Head of caudate nucleus (tissue), 42 donors: ENCODE data around the gene SLC35F3.
"Not testable (repeated sequence)": the region's sequence is repeated elsewhere in the genome, so short reads cannot be mapped to it uniquely, and the experiment has no call there.

Experiments
- DNase-seq, 42 donors: peaks; one replicate each; pipeline versions ENCODE4 v3.0.0 to v3.0.0-alpha.2; 2020 to 2021; ENCODE audit warnings: mixed read lengths in 7 of 42
- intact Hi-C: fragments of 100-400 bp; cut with DNase I; formaldehyde crosslinking; loops from one replicate; pipeline ENCODE4 v1.15.0; 2022

The SLC35F3 gene

DNA sequence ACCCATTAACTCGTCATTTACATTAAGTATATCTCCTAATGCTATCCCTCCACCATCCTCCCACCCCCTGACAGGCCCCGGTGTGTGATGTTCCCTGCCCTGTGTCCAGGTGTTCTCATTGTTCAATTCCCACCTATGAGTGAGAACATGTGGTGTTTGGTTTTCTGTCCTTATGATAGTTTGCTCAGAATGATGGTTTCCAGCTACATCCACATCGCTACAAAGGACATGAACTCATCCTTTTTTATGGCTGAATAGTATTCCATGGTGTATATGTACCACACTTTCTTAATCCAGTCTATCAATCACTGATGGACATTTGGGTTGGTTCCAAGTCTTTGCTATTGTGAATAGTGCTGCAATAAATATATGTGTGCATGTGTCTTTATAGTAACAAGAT lies 217.2 kb downstream of the SLC35F3 start:
- DNase-seq, intact Hi-C loops: not testable (repeated sequence)

DNA sequence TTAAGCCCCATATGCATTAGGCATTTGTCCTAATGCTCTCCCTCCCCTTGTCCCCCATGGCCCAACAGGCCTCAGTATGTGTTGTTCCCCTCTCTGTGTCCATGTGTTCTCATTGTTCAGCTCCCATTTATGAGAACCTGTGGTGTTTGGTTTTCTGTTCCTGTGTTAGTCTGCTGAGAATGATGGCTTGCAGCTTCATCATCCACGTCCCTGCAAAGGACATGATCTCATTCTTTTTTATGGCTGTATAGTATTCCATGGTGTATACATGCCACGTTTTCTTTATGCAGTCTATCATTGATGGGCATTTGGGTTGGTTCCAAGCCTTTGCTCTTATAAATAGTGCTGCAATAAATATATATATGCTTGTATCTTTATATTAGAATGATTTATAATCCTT lies 218.1 kb downstream of the SLC35F3 start:
- intact Hi-C loops, DNase-seq: not testable (repeated sequence)

DNA sequence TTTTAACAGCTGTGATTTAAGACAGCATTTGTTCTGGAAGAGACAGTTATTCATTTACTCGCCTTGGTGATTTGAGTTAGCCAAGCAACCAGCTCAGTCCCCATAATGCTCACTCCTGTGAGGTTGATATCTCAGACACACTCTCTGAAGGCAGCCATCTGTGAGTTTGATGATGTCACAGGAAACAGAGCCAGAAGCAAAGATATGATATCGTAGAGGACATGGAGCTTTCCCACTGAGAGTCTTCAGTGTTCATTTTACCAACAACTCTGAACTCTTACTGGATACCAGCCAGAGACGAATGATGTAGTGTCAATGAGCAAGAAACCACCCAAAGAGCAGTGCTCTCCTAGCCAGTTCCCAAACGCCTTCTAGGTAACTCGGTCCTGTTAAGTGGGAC lies 219.4 kb downstream of the SLC35F3 start:
- intact Hi-C loops = no loop called here
- no peak for DNase-seq

DNA sequence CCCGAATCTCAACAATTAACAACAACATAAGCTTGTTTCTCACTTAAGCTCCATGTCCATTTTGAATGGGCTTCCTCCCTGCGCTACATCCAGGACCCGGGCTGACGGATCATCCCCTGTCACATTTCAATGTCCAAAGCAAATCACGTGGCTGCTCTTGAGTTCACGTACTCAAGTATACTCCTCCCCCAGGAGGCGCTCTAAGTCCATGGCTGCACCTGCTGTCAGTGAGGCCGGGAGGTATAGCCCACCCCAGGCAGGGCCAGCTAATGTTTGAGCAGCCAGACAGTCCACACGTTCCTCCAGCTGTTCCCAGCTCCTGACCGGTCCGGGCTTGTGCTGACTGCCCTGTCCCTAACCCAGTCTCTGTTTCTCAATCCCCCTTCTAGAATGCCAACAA lies 220.8 kb downstream of the SLC35F3 start:
- intact Hi-C loops = no loop called here
- peak in 2 of 42 donors; percentile 14 to 28 for DNase-seq

- intact Hi-C loops = no loop called here
- DNase-seq = peak in 3 of 42 donors; percentile 25 to 45 (median 29)
Measured at GRCh38 chr1:234125714-234126113, 221.2 kb downstream of the SLC35F3 start.

DNA sequence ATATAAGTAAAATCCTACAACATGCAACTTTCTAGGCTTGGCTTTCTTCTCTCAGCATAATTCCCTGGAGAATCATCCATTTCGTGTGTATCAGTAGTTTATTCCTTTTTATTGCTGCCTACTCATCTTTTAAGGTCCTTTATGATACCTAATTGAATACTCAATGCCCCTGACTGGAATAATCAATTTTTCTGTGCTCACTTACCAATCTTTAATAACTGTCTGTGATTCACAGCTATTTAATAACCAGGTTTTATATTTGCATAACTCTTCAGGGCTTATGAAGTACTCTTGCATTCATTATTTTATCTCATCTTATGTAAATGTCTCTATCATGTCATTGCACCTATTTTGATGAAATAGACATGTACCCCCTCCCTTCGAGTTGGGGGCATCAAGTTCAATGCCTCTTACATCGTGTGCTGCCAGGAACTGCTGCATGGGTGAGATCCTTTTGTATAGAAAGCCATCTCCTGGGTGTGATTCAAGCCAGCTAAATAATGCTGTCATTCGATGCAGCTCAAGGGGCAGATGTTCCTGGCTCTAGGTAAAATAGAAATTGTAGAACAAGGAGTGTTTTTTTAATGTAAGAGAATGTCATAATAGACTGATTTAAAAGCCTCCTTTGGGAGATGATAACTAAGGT lies 222.7 kb downstream of the SLC35F3 start:
- intact Hi-C loops = no loop called here
- peak in 4 of 42 donors; percentile 13 to 45 (median 28) for DNase-seq

DNA sequence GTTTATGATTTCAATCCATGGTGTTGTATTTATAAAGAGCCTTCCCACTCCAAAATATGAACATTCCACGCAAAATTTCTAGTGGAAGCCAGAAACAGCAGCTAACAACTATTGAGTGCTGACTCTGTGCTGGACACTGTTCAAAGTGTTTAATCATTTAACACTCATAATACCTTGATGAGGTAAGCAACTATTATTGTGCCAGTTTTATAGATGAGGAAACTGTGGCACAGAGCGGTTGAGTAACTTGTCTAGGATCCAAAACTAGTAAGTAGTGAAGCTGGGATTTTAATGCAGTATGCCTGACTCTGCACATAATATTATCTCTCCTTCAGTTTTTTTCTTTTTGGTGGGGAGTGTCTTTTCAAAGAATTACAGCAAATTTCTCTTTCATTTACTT lies 228.3 kb downstream of the SLC35F3 start:
- DNase-seq = no peak
- intact Hi-C loops = no loop called here

- no peak for DNase-seq
- intact Hi-C loops = no loop called here
Measured at GRCh38 chr1:234134878-234135277, 230.4 kb downstream of the SLC35F3 start.

DNA sequence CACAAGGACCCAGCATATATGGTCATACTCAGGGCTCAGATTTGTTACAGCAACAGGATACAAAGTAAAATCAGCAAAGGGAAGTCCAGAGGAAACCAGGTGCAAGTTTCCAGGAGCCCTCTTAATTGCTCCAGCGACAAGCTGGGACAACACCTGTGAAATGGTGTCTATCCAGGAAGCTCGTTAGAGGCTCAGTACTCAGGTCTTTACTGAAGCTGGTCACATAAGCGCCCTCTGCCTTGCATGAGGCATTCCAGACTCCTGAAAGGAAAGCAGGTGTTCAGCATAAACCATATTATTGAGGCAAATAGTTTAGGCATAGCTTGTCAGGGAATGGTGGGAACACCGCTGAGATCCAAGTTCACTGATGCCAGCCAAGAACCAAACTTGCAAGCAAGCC lies 231.0 kb downstream of the SLC35F3 start:
- intact Hi-C loops = no loop called here
- no peak for DNase-seq

- intact Hi-C loops = no loop called here
- DNase-seq = no peak
Measured at GRCh38 chr1:234136073-234136472, 231.6 kb downstream of the SLC35F3 start.

DNA sequence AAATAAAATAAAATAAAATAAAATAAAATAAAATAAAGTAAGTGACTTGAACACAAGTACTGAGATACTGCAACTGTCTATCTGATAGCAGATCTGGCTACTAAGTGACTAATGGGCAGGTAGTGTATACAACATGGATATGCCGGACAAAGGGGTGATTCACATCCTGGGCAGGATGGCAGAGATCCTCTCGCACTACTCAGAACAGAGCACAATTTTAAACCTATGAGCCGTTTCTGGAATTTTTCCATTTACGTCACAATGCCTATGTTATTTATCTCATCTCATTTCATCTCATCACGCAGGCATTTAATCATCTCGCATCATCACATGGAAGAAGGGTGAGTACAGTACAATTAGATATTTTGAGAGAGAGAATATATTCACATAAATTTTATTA lies 235.5 kb downstream of the SLC35F3 start:
- intact Hi-C loops = no loop called here
- no peak for DNase-seq

- intact Hi-C loops = no loop called here
- DNase-seq = no peak
Measured at GRCh38 chr1:234140388-234140787, 235.9 kb downstream of the SLC35F3 start.

- intact Hi-C loops = no loop called here
- DNase-seq = no peak
Measured at GRCh38 chr1:234141006-234141405, 236.5 kb downstream of the SLC35F3 start.

DNA sequence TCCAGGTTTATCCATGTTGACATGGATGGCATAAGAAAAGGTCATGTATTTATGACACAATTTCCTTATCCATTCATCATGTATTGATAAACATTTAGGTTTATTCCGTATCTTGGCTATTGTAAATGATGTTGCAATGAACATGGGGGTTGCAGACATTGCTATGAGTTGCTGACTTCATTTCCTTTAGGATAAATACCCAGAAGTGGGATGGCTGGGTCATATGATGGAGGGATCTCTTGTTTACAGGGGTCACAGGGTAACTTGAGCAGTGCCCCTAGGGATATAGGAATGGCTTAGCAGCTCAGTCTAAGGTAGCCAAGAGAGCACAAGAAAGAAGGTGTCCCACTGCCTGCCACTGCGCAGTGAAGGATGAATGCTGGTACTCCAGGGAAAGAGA lies 239.2 kb downstream of the SLC35F3 start:
- no peak for DNase-seq
- intact Hi-C loops = no loop called here

DNA sequence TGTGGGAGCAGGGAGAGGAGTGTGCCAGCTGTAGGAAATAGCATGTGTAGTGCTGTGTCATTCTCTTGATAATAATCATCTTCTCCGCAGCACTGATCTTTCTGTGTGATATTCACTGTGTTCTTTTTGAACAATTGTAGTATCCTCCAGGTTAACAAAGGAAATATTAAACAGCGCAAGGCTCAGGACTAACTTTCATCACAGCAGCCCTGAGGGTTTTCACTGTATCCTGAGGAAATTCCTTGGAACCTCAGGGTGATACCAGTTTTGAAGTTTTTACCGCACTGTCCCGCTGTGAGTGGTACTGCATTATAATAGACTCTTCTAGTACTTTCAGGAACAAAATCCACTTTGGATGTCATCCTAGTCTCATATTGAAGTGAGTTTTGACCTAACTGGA lies 240.4 kb downstream of the SLC35F3 start:
- DNase-seq = no peak
- intact Hi-C loops = no loop called here

DNA sequence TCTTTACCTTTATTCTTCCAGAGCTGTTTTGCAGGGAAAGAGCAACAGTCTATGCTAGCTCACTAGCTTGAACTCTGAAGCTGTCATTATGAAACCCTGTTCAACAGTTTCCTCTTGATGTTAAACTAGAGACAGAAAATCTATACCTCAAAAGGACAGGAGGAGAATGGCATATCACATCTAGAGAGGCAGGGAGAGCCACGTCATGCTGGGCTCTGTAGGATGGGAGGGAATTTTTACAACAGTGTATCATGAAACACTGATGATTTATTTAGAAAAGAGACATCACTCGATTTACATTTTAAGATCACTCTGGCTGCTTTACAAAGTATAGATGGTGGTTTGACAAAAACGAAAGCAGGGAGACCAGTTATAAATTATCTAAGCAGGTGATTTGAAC lies 243.9 kb downstream of the SLC35F3 start:
- no peak for DNase-seq
- intact Hi-C loops = no loop called here

- intact Hi-C loops = no loop called here
- DNase-seq = peak in 1 of 42 donors; percentile 29
Measured at GRCh38 chr1:234148816-234149215, 244.3 kb downstream of the SLC35F3 start.

- intact Hi-C loops = no loop called here
- peak in 1 of 42 donors; percentile 30 for DNase-seq
Measured at GRCh38 chr1:234149217-234149616, 244.7 kb downstream of the SLC35F3 start.

DNA sequence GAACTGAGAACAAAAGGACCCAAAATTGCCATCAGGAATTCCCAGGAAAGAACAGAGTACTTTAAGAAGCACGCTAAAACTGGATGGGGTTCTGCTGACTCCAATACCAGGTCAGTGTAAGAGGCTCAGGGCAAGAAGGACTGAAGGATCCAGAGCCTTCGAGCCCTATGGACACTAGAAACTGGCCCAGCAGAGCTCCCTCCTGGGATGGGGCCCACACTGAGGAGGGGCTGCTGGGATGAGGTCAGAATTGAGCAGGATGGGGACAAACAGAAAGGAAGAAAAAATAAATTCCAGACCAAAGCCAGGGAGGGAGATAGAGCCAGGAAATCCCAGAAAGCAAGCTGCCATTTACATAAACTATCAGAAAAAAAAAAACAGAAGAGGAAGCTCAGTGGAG lies 246.4 kb downstream of the SLC35F3 start:
- no peak for DNase-seq

GRCh38 chr1:234152344-234152743 lies 247.9 kb downstream of the SLC35F3 start:
- DNase-seq = peak in 1 of 42 donors; percentile 5
- intact Hi-C loops = not testable (repeated sequence)

More for the DNA sequence above, 246.4 kb downstream of the SLC35F3 start:
- intact Hi-C loops = no loop called here
